ENCODE results near the gene FXYD7. TPM values are rescaled to one million over a fixed set of nuclear protein-coding genes. Genes with fewer than 3 reads are reported as not detected.
"Not testable (repeated sequence)": the region's sequence is repeated elsewhere in the genome, so short reads cannot be mapped to it uniquely, and the experiment has no call there.

Gene FXYD7
- 0.48 TPM for total RNA-seq
- long read RNA-seq, partial matches to known transcripts: 0 of 4 reads
- long read RNA-seq, other reads (novel, unspliced or antisense): 4 of 4 reads

DNA sequence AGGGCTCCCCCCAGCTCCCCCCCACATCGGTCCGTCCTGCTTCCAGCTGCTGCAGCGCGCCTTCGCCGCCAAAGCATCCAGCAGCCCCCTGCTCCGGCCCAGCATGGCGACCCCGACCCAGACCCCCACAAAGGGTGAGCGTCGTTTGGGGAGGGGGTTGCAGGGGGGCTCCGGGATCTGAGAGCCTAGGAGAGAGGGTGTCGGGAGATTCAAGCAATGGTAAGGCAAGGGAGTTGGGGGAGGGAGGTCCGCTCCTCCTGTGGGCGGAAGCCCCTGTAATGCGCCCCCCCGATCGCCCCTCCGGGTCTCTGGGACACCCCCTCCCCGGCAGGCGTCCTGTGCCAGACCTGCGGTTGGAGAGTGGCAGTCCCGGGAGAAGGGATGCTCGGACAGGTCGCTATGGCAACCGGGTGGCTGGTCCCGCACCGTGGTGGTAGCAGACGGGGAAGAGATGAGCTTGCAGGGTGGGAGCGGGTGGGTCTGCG lies at the start of gene FXYD7:
TSS of gene FXYD7 (plus strand) at position 25 of the 485 bp plus-strand sequence. CDS start at position 104, 79 bp downstream.
- no peak for DNase-seq (ENCODE audit: low spot score)

- no peak for DNase-seq (ENCODE audit: low spot score)
Measured at GRCh38 chr19:35093430-35093829, 49.6 kb upstream of the FXYD7 start.

DNA sequence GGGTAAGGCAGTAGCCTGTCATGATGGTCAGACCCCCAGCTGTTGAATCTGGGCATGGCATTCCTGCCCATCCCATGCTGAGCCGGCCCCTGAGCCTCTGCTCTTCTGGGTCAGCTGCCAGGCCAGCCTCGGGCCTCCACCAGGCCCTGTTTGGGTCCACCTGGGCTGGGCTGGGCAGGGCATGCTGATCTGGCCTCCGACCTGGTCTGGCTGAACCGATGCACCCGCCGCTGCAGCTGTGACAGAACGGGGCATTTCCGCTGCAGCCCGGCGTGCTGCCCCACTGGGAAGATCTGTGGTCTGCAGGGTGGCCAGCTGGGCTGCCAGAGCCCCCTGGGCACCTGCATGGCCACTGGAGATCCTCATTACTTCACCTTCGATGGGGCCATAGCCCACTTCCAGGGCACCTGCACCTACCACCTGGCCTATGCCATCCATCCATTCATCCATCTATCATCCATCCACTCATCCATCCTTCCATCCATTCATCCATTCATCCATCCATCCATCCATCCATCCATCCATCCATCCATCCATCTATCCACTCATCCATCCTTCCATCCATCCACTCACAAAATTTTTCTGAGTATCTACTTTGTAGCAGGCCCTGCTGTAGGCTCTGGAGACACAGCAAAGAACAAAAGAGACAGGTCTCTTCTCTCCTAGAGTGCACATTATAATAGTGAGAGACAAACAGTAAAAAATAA lies 49.0 kb upstream of the FXYD7 start:
- DNase-seq (ENCODE audit: low spot score): no peak

DNA sequence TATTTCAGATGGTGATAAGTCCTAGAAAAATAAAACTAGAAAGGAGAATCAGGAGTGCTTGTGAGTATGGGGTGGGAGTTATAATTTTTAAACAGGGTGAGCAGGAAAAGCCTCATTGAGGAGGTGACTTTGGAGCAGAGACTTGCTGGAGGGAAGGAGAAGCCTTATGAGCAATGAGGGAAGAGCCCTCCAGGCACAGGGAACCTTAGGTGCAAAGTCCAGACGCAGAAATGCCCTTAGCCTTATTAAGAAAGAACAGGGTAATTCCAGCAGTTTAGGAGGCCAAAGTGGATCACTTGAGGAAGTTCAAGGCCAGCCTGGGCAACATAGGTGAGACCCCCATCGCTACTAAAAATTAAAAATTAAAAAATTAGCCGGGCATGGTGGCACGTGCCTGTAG lies 48.4 kb upstream of the FXYD7 start:
- no peak for DNase-seq (ENCODE audit: low spot score)

DNA sequence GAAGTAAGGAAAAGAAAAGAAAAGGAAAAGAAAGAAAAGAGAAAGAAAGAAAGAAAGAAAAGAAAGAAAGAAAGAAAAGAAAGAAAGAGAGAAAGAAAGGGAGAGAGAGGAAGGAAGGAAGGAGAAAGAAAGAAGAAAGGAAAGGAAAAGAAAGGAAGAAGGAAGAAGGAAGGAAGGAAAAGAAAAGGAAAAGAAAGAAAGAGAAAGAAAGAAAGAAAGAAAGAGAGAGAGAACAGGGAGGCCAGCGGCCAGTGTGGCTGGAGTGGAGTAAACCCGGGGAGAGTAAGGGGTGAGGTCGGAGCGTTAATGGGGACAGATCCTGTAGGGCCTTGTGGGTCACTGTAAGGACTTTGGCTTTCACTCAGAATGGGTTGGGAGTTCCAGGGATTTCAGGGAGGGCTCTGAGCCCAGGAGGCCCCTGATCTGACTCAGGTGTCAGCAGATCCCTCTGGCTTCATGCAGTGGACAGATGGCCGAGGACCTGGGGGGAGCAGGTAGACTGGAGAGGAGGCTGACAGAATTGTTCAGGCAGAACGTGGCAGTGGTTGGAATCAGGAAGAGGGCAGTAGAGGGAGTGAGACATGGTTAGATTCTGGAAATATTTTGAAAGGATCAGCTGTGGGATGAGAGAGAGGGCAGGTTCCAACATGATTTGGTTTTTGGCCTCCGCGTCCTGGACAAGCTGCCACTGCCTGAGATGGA lies 47.2 kb upstream of the FXYD7 start:
- no peak for DNase-seq (ENCODE audit: low spot score)

- DNase-seq (ENCODE audit: low spot score): no peak
Measured at GRCh38 chr19:35098413-35099049, 44.5 kb upstream of the FXYD7 start.

DNA sequence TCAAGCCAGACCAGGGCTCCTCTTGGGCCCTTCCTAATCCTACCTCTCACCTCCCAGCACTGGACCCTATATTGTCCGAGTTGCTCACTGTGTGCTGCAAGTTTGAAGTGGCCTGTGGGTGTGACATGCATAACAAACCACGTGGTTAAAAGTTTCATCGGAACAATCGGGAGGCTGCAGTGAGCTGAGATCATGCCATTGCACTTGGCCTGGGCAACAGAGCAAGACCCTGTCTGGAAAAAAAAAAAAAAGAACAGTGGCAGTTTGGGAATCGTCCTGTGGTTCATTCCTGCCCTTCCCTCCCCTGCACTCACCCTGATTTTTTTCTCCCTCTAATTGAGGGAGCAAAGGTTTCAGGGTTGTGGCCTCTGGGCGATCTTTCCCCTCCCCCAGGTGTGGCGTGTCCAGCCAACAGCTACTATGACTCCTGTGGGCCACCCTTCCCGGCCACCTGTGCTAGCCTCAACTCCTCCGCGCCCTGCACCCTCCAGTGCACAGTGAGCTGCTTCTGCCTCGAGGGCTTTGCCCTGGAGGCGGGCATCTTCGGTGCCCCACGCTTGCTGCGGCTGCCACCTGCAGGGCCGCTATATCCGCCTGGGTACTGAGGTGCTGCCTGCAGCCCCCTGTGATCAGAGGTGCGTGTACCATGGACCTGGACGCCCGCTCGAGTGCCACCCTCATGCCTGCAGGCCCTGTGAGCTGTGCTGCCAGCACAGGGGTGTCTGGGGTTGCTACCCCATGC lies 43.7 kb upstream of the FXYD7 start:
- no peak for DNase-seq (ENCODE audit: low spot score)

DNA sequence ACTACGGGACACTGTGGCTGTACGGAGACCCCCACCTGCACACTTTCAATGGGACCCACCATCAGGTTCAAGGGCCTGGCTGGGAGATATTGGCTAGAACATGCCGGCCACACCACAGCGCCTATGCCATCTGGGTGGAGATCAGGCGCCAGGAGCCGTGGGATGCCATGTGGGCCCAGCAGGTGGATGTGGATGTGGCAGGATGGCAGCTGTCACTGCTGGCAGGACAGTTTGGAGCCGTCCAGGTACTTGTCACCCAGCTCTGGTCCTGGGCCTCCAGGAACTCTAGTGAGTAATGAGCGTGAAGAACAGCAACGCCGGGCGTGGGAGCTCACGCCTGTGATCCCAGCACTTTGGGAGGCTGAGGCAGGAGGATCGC lies 43.2 kb upstream of the FXYD7 start:
- DNase-seq (ENCODE audit: low spot score): no peak

DNA sequence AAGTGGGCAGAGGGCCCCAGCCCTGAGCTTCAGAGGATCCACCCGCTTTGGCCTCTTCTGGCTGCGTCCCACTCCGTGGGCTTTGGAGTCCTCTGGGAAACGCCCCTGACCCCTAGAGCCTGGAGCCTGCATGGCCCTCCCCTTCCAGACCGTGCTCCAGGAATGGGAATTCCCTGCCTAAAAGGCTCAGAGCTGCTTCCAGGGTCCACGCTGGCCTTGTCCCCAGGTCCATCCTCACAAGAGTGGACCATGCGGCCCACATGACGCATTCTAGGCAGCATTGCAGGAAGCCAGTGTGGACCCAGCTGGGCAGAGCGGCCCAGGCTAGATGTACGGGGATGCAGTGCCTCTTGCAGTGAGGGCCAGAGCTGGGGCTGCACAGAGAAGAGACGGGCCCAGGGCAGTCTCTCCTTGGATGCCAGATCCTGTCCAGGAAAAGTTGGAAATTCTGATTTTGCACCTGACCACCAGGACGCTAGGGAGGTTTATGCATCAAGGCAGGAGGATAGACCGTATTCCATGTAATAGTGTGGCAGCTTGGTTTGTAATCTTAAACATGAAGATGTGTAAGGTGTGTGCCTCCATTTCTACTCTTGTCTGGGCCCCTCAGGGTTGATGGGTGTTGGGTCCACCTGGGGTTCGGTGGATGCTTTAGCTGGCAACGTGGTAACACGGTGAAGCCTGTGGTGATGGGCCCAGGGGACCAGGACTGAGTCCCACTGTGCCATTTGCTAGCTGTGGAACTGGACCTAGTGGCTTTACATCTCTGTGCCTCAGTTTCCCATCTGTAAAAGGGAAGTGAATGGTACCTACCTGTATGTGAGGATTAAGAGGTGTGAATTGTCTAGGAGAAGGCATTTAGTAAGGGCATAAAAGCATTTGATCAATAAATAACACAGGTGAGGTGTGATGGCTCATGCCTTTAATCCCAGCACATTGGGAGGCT lies 42.2 kb upstream of the FXYD7 start:
- no peak for DNase-seq (ENCODE audit: low spot score)

DNA sequence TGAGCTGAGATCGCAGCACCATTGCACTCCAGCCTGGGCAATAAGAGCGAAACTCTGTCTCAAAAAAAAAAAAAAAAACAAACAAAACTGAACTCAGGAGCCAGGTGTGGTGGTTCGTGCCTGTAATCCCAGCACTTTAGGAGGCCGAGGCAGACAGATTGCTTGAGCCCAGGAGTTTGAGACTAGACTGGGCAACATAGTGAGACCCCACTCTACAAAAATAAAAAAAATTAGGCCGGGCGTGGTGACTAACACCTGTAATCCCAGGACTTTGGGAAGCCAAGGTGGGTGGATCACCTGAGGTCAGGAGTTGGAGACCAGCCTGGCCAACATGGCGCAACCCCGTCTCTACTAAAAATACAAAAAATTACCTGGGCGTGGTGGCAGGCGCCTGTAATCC lies 41.1 kb upstream of the FXYD7 start:
- DNase-seq (ENCODE audit: low spot score): not testable (repeated sequence)

GRCh38 chr19:35103614-35104013 lies 39.4 kb upstream of the FXYD7 start:
- not testable (repeated sequence) for DNase-seq (ENCODE audit: low spot score)

- no peak for DNase-seq (ENCODE audit: low spot score)
Measured at GRCh38 chr19:35104361-35104760, 38.7 kb upstream of the FXYD7 start.

DNA sequence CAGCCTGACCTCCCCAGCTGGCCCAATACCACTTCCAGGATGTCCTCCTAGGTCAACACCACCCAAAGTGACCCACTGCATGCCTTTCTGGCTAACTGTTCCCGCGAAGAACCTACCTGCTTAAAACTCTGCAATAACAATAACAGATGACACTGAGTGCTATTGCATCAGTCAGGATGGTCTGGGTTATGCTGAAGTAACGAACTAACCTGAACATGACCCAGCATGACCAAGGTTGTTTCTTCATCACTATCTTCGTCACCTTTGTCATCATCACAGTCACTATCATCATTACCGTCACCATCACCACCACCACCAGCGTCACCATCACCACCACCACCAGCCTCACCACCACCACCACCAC lies 38.0 kb upstream of the FXYD7 start:
- DNase-seq (ENCODE audit: low spot score): no peak

- no peak for DNase-seq (ENCODE audit: low spot score)
Measured at GRCh38 chr19:35105411-35106290, 37.4 kb upstream of the FXYD7 start.

- DNase-seq (ENCODE audit: low spot score): no peak
Measured at GRCh38 chr19:35106291-35106583, 36.8 kb upstream of the FXYD7 start.

GRCh38 chr19:35106898-35107541 lies 36.0 kb upstream of the FXYD7 start:
- no peak for DNase-seq (ENCODE audit: low spot score)

DNA sequence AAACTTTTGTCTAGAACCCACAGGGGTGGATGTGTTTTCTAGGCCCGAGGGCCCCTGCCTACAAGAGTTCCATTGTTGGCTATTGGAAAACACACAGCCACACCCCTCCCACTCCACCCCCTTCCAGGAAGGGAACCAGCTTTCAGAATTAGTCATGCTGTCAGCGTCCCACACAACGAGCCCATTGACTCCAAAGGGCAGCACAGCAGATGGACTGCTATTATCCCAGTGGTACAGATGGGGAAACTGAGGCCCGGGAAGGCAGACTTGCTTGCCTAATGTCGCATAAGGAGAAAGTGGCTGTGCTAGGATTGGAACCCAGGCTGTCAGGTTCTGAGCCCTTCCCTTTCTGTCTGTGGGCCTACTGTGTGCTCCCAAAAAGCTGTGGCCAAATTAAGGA lies 35.5 kb upstream of the FXYD7 start:
- no peak for DNase-seq (ENCODE audit: low spot score)

GRCh38 chr19:35108730-35109129 lies 34.3 kb upstream of the FXYD7 start:
- no peak for DNase-seq (ENCODE audit: low spot score)

All from mesenteric fat pad (tissue), 1 donor.